H1 (cell line): ENCODE data around the gene CHTF8. TPM values are rescaled to one million over a fixed set of nuclear protein-coding genes. Genes with fewer than 3 reads are reported as not detected.

Experiments used
- CTCF ChIA-PET: fragments of 300-600 bp; sonication (Branson Sonifier 250); formaldehyde crosslinking; loops from one replicate; lab custom pipeline; 2021; ENCODE audit not compliant: partially characterized antibody; lab: Charles Lee
- POLR2A ChIA-PET: fragments of 300-600 bp; sonication (Branson Sonifier 250); formaldehyde crosslinking; loops from one replicate; lab custom pipeline; 2021; ENCODE audit warnings: inconsistent platforms; ENCODE audit not compliant: partially characterized antibody; lab: Charles Lee
- DNase-seq, 2 experiments: peaks; one replicate each; pipeline versions ENCODE4 v3.0.0 to v3.0.0-alpha.2; 2010 to 2022; ENCODE audit warnings: low spot score in 2 of 2, low read depth in 1 of 2, mixed read lengths in 1 of 2
- FAIRE-seq: peaks from 2 replicates; lab custom pipeline; 2011; peaks lifted over from hg19 to GRCh38; lab: Jason Lieb, UNC
- H2AFZ ChIP-seq: 2 replicates; pipeline ENCODE4 v1.8.1; 2012; ENCODE audit warnings: low read length, inconsistent platforms
- H2AK5ac ChIP-seq: 2 replicates; pipeline ENCODE4 v1.6.1; 2013; ENCODE audit warnings: low read depth, low read length
- H2BK120ac ChIP-seq: replicated peaks from 2 replicates; pipeline ENCODE3; 2013; ENCODE audit warnings: low read depth, low read length, inconsistent platforms
- H2BK12ac ChIP-seq: 2 replicates; pipeline ENCODE4 v1.6.1; 2013; ENCODE audit warnings: low read depth, low read length
- H2BK15ac ChIP-seq: 2 replicates; pipeline ENCODE4 v1.6.1; 2013; ENCODE audit warnings: low read length
- H2BK20ac ChIP-seq: 2 replicates; pipeline ENCODE4 v1.6.1; 2013; ENCODE audit warnings: low read length
- H2BK5ac ChIP-seq: 2 replicates; pipeline ENCODE4 v1.6.1; 2013; ENCODE audit warnings: low read depth, low read length
- H3K14ac ChIP-seq: 2 replicates; pipeline ENCODE4 v1.6.1; 2013; ENCODE audit warnings: inconsistent platforms; ENCODE audit not compliant: insufficient read length
- H3K18ac ChIP-seq: 2 replicates; pipeline ENCODE4 v1.6.1; 2013; ENCODE audit warnings: low read length; ENCODE audit errors: extremely low read depth
- H3K23ac ChIP-seq: 2 replicates; pipeline ENCODE4 v1.6.1; 2013; ENCODE audit warnings: inconsistent platforms; ENCODE audit not compliant: insufficient read length
- H3K23me2 ChIP-seq: 2 replicates; pipeline ENCODE4 v1.6.1; 2013; ENCODE audit warnings: low read depth, low read length
- H3K27ac ChIP-seq: 2 replicates; pipeline ENCODE4 v1.6.1; 2011; ENCODE audit warnings: low read depth, low read length, inconsistent platforms
- H3K27me3 ChIP-seq, 4 experiments: replicated peaks in 1 of 4; 1 replicate in 1 of 4; 2 replicates in 3 of 4; pipeline versions ENCODE4 v1.6.1 to v1.8.1; 2011 to 2013; ENCODE audit warnings: low read length in 3 of 4, mild to moderate bottlenecking in 3 of 4, inconsistent platforms in 2 of 4, mixed read lengths in 2 of 4, moderate library complexity in 1 of 4; ENCODE audit not compliant: control insufficient read depth in 3 of 4, insufficient read depth in 3 of 4; ENCODE audit errors: extremely low read depth in 1 of 4
- H3K36me3 ChIP-seq, 4 experiments: 2 replicates each; pipeline versions ENCODE4 v1.6.1 to v1.8.1; 2011 to 2013; ENCODE audit warnings: mild to moderate bottlenecking in 4 of 4, low read length in 3 of 4, moderate library complexity in 2 of 4, control low read depth in 1 of 4, inconsistent platforms in 1 of 4; ENCODE audit not compliant: insufficient read depth in 4 of 4, control insufficient read depth in 2 of 4
- H3K4ac ChIP-seq: replicated peaks from 2 replicates; pipeline ENCODE3; 2013; ENCODE audit warnings: low read length, low read depth, mixed read lengths, inconsistent platforms; ENCODE audit not compliant: insufficient read length
- H3K4me1 ChIP-seq, 4 experiments: replicated peaks in 1 of 4; 1 replicate in 1 of 4; 2 replicates in 3 of 4; pipeline versions ENCODE4 v1.6.1 to v1.8.1; 2011 to 2013; ENCODE audit warnings: low read length in 3 of 4, inconsistent platforms in 2 of 4, mixed read lengths in 1 of 4; ENCODE audit not compliant: insufficient read depth in 4 of 4, control insufficient read depth in 3 of 4
- H3K4me2 ChIP-seq, 2 experiments: 2 replicates each; pipeline versions ENCODE4 v1.6.1 to v1.8.1; 2011 to 2013; ENCODE audit warnings: low read depth in 2 of 2, low read length in 2 of 2, control low read depth in 1 of 2, inconsistent platforms in 1 of 2, mild to moderate bottlenecking in 1 of 2; ENCODE audit not compliant: insufficient read depth in 1 of 2
- H3K4me3 ChIP-seq, 4 experiments: fragments of 200-600, 300-600 bp in 1 of 4; sonication (generic), shearing (Covaris generic), sonication (Bioruptor Twin) in 1 of 4; 2 replicates each; pipeline versions ENCODE4 v1.5.1 to v1.8.1; 2011 to 2016; ENCODE audit warnings: low read length in 4 of 4, low read depth in 3 of 4, control low read depth in 2 of 4, inconsistent platforms in 2 of 4, mild to moderate bottlenecking in 2 of 4, mixed read lengths in 1 of 4, moderate library complexity in 1 of 4; ENCODE audit not compliant: insufficient read depth in 2 of 4; ENCODE audit errors: extremely low read depth in 1 of 4
- H3K56ac ChIP-seq: replicated peaks from 2 replicates; pipeline ENCODE3; 2013; ENCODE audit warnings: low read depth, mild to moderate bottlenecking, mixed read lengths, low read length, inconsistent platforms; ENCODE audit not compliant: insufficient read length
- H3K79me1 ChIP-seq: 2 replicates; pipeline ENCODE4 v1.6.1; 2013; ENCODE audit warnings: low read depth, low read length, control low read depth
- H3K79me2 ChIP-seq, 2 experiments: 2 replicates each; pipeline versions ENCODE4 v1.6.1 to v1.8.1; 2012 to 2013; ENCODE audit warnings: low read length in 2 of 2, mild to moderate bottlenecking in 2 of 2, inconsistent platforms in 1 of 2; ENCODE audit not compliant: insufficient read depth in 2 of 2, control insufficient read depth in 1 of 2
- H3K9ac ChIP-seq, 4 experiments: replicated peaks in 1 of 4; 1 replicate in 1 of 4; 2 replicates in 3 of 4; pipeline versions ENCODE4 v1.6.1 to v1.8.1; 2011 to 2013; ENCODE audit warnings: low read depth in 3 of 4, low read length in 3 of 4, control low read depth in 2 of 4, mild to moderate bottlenecking in 2 of 4, moderate library complexity in 2 of 4, inconsistent platforms in 1 of 4; ENCODE audit errors: extremely low read depth in 1 of 4
- H3K9me3 ChIP-seq, 2 experiments: 2 replicates each; pipeline versions ENCODE4 v1.6.1 to v1.8.1; 2012 to 2013; ENCODE audit warnings: mild to moderate bottlenecking in 2 of 2, moderate library complexity in 2 of 2, control low read depth in 1 of 2, inconsistent platforms in 1 of 2, low read depth in 1 of 2, low read length in 1 of 2, mixed read lengths in 1 of 2; ENCODE audit not compliant: insufficient read depth in 2 of 2
- H4K20me1 ChIP-seq, 2 experiments: replicated peaks in 1 of 2; 2 replicates each; pipeline versions ENCODE3 to v1.8.1; 2011 to 2013; ENCODE audit warnings: inconsistent platforms in 2 of 2, low read length in 2 of 2, mild to moderate bottlenecking in 1 of 2; ENCODE audit not compliant: insufficient read depth in 2 of 2, control insufficient read depth in 1 of 2
- H4K5ac ChIP-seq: 2 replicates; pipeline ENCODE4 v1.6.1; 2013; ENCODE audit warnings: low read length, low read depth, mixed read lengths, inconsistent platforms; ENCODE audit not compliant: insufficient read length
- H4K8ac ChIP-seq: 2 replicates; pipeline ENCODE4 v1.8.0; 2013; ENCODE audit warnings: mild to moderate bottlenecking, moderate library complexity, low read length, inconsistent platforms; ENCODE audit not compliant: insufficient read depth; ENCODE audit errors: extremely low read depth
- H4K91ac ChIP-seq: replicated peaks from 2 replicates; pipeline ENCODE3; 2013; ENCODE audit warnings: low read length, mixed read lengths, inconsistent platforms; ENCODE audit not compliant: insufficient read length
- WGBS, 2 experiments: shearing (Covaris generic) in 1 of 2; methylation state at CpG; one replicate each; pipeline versions ENCODE4 v1.1.6 to v1.1.7; 2013 to 2015; ENCODE audit warnings: low lambda C conversion rate in 2 of 2, mixed read lengths in 2 of 2, inconsistent platforms in 1 of 2, low coverage in 1 of 2, missing lambda C conversion rate in 1 of 2; ENCODE audit not compliant: insufficient replicate concordance in 2 of 2, insufficient coverage in 1 of 2, insufficient read length in 1 of 2; ENCODE audit errors: extremely low coverage in 1 of 2, missing lambda C conversion rate in 1 of 2; 5-methylcytosine and 5-hydroxymethylcytosine counted together
- polyA plus RNA-seq, 7 experiments: library from polyadenylated mRNA; depleted of rRNA in 3 of 7; stranded (reverse) in 5 of 7; unstranded in 2 of 7; fragments of >200 nt in 5 of 7; fragments of 200-250 nt in 2 of 7; gene quantifications; 1 replicate in 5 of 7; 2 replicates in 1 of 7; 4 replicates in 1 of 7; pipeline versions ENCODE4 v1.2.1 to v1.2.3, GENCODE V29; 2011 to 2013; ENCODE audit warnings: missing spikeins in 2 of 7, mixed read lengths in 2 of 7
- total RNA-seq: library from RNA; stranded (reverse); fragmentation: NEBNext Ultra II Directional; extraction: Animal tissue kit (Norgen Biotek cat#: 25700); gene quantifications from 2 replicates; pipeline ENCODE4 v1.2.1, GENCODE V29; 2021

Gene CHTF8
- total and polyA plus RNA-seq, 2 of the 8 experiments (the other 6 are each of a cell fraction or from before 2014, with no cell fraction given) = 114 to 138 TPM

- DNase-seq = no peak
- no peak overlapping the region for H3K9ac ChIP-seq
- H2BK5ac ChIP-seq = no peak overlapping the region
- peaks cover 34 to 60% (median 55%) of the 10 kb centered on the region in 4 experiments for H3K36me3 ChIP-seq
- no peak overlapping the region for H4K8ac ChIP-seq
- FAIRE-seq = no peak
- ChIA-PET CTCF (interaction anchor here (0.6 to 10.6 kb wide), 16 partner anchors 10 to 1208 kb away, joined by 3 to 174 read pairs (median 6); no protein-coding TSS in a partner anchor), POLR2A (interaction anchor here (0.6 to 3.8 kb wide), 8 partner anchors 9 to 76 kb away, joined by 3 to 20 read pairs (median 6); partner anchors contain the start of genes CHTF8 and UTP4)
- no peak overlapping the region for H3K27ac ChIP-seq
- H3K23ac ChIP-seq = no peak overlapping the region
- no peak overlapping the region for H3K18ac ChIP-seq
- no peak overlapping the region for H2BK12ac ChIP-seq
- no peak overlapping the region for H2AFZ ChIP-seq
- H4K20me1 ChIP-seq = peaks cover 10 to 20% of the 10 kb centered on the region in 2 experiments
- no peak overlapping the region for H3K56ac ChIP-seq
- no peak overlapping the region for H2BK15ac ChIP-seq
- H3K4me3 ChIP-seq = no peak overlapping the region
- H3K23me2 ChIP-seq = peaks cover 17% of the 10 kb centered on the region
- no peak overlapping the region for H2AK5ac ChIP-seq
- H3K9me3 ChIP-seq = no peaks in the 10 kb centered on the region
- H3K4ac ChIP-seq = no peak overlapping the region
- WGBS, 2 experiments = 90% methylated on average over 6 of the region's 6 CpGs; no CpG with 5 or more reads in 1 of the 2 experiments
- no peak overlapping the region for H3K4me2 ChIP-seq
- H4K5ac ChIP-seq = no peak overlapping the region
- no peak overlapping the region for H2BK120ac ChIP-seq
- H2BK20ac ChIP-seq = no peak overlapping the region
- H4K91ac ChIP-seq = no peak overlapping the region
- no peaks in the 10 kb centered on the region for H3K27me3 ChIP-seq
- H3K4me1 ChIP-seq = peaks cover 4 to 17% (median 12%) of the 10 kb centered on the region in 4 experiments
- peaks cover 11 to 55% of the 10 kb centered on the region in 2 experiments; a peak in 3 of 4 replicates for H3K79me2 ChIP-seq
- peaks cover 33% of the 10 kb centered on the region for H3K79me1 ChIP-seq
- no peak overlapping the region for H3K14ac ChIP-seq
Measured at GRCh38 chr16:69111216-69111875, 21.0 kb downstream of the CHTF8 start.
